GM21786 (cell line): ENCODE measurements around the gene CACNA2D3.

Source experiments
- ATAC-seq: cut with Tn5 transposase; IDR thresholded peaks from one replicate; pipeline ENCODE4 v1.9.1; 2021; ENCODE audit not compliant: unreplicated experiment

Gene CACNA2D3

DNA sequence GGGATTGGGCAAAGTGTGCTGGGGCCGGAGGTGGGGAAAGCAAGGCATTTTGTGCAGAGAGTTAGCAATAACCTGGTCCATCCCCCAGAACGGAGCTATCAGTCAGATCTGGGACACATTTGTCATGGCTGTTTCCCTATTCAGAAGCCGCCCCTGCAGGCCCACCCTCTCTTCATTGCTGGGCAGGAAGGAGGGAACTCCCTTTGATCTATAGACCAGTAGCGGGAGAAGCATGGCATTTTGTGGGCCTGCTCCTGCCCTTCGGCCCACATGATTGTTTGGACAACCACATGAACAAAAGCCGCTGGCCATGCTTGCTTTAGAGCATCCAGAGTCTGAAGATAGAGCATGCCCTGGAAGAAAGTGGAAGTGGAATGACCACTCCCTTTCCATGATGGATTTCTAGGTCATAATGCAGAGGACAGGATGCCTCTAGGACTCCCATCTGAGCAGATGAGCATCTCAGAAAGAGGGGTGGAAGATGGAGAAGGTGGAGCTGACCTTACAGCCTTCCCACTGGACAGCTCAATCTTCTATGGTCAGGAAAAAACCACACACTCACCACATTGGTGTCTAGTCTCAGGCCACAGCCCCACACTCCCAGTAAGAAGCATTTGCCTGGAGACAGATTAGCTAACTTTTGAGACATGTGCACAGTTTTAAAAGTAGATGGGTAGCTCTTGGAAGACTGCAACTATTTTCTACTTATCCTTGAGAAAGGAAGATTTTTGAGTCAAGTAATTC lies 817.4 kb downstream of the CACNA2D3 start:
- ATAC-seq, result no peak

DNA sequence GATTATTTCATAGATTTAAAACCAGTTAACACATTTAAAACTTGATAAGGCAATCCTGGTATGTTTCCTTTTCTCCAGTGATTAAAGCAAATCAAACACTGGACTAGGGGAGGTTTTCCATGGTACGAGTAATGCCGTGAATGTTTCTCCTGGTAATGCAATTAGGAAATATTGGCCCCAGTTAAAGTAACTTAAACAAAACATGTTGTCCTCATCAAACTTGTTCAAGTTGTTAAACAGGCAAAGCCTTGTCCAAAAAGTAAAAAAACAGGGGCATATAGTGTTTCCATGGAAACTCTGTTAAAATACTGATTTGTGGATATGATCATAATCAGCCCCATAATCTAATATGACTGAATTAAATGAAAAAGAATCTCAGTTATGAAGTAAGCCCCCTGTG lies 818.6 kb downstream of the CACNA2D3 start:
- no peak for ATAC-seq

DNA sequence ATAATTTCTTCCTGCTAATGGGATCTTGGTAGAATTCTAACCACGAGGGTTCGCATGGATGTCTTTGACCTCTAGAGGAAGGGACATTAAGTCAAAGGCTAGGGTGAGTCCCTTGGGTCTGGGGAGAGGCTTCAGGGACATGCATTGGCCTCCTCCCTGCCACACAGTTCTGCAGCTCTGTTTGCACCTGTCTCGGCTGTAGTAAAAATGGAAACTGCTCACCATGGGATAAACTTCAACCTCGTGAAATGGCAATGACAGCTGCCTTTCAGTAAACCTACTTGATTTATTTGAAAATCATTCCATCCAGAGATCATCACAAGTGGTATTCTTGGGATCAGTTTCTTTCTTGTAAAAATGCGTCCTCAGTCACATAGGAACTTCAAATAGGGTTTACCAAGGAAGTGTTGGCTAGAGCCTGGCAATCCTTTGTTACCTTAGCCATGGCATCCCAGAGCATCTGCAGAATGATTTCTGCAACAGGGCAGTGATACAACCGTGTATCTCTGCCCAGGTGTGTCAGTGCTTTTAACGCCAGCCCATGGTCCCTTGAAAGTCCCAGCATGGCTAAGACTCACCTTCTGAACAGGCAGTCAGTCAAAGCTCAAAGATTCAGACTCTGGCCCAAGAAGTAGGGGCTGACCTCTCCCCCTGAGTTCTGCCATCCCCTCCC lies 819.5 kb downstream of the CACNA2D3 start:
- no peak for ATAC-seq

DNA sequence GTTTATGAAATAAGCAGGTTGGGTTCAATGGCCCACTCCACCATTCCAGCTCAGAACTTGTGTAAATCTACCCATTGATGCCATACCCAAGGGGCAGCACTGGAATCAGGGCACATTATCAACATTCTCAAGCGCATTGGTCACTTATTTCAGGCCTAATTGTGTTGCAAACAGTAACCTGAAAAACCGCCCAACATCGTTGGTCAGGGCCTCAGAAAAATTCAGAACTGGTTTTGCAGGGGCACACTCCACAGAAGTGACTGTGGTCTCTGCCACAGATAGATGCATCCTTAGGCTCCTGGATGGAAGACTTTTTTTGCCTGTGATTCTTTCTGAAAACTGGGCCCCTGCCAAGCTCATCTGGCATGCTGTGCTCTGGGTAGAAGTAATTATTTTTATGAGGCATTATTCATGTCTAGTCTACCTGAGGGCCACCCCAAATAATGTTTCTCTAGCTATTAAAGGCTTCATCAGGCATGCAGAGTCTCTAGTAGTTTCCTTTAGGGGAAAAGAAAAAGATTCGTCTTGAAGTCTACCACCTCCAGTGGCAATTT lies 827.2 kb downstream of the CACNA2D3 start:
- no peak for ATAC-seq

DNA sequence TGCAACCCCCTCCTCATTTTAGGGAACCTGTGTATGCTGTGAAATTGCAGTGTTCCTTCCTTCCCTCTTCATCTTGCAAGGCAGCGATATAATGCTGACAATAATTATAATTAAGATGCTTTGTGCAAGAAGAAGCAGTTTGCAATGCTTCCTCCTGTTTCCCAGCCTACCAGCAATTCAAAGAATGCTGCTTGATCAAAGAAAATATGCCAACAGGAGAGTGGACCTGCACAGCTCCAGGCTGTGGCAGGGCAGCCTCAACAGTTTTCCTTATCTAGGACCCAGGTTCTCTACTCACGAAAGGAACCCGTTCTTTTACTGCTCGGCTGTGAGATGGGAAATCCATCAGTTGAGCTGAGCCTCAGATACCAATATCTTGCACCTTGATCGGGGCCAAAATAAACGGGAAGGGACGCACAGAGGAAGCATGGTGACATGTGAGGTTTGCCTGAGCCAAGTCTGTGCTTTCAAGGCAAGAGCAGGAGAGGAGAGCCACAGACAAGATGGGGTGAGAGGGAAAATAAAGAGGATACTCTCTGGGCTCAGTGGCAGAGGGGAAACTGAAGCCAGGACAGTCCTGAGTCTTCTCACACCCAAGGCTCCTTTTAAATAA lies 828.1 kb downstream of the CACNA2D3 start:
- no peak for ATAC-seq

- no peak for ATAC-seq
Measured at GRCh38 chr3:54951405-54951804, 829.1 kb downstream of the CACNA2D3 start.

DNA sequence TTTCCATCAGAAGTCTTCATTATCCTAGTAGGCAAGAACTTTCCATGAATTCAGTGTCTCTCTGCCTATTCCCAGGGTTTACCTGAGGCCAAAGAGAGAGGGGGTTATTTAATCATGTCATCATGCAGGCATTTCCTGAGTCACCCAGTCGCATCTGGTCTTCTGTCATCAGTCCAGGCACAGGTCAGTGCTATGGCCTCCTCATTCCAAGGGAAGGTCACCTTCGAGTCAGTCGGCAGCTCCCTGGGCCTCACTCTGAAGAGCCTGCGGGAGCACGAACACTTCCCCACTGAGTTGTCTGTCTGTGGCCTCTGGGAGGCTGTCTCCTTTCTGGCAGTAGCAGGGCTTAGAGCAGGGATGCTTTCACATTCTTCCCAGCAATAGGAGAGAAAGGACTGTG lies 831.7 kb downstream of the CACNA2D3 start:
- ATAC-seq, result no peak

DNA sequence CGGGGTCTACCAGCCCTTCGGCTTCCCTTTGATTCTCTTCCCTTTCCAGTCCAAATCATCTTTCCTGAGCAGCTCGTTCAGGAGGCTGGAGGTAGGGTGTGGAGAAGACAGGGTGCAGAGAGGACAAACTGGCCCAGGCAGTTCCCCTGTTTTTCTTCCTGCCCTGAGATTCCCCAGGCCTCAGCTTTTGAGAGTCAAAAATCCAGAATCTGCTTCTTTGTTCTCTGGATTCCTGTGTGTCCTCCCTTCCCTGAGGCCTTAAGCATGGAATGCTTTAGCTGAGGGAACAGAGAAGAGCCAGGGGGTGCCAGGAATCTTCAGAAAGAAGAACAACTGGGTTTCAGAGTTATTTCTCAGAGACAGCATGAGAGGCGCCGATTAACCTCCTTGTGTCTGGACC lies 832.2 kb downstream of the CACNA2D3 start:
- no peak for ATAC-seq

- no peak for ATAC-seq
Measured at GRCh38 chr3:54955496-54955895, 833.1 kb downstream of the CACNA2D3 start.

GRCh38 chr3:54955941-54956340 lies 833.6 kb downstream of the CACNA2D3 start:
- ATAC-seq, result no peak

GRCh38 chr3:54957711-54958110 lies 835.4 kb downstream of the CACNA2D3 start:
- no peak for ATAC-seq

- no peak for ATAC-seq
Measured at GRCh38 chr3:54960082-54960481, 837.7 kb downstream of the CACNA2D3 start.

DNA sequence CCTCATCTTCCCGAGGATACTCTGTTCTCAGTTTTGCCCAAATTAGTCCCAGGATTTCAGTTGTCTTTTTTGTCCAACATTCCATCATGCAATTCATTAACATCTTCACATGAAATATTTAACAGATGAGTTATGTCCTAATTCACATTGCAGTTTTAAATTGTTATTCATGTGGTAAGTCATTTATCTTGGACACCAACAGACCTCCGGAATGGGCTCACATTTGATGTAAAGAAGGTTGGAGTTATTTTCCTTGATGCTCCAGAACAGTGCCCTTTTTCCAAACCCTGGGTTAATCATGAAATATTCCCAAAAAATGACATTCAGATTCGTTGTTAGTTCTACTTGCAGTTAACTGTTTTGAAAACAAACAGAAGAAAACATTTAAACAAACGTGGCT lies 838.3 kb downstream of the CACNA2D3 start:
- ATAC-seq, result no peak

DNA sequence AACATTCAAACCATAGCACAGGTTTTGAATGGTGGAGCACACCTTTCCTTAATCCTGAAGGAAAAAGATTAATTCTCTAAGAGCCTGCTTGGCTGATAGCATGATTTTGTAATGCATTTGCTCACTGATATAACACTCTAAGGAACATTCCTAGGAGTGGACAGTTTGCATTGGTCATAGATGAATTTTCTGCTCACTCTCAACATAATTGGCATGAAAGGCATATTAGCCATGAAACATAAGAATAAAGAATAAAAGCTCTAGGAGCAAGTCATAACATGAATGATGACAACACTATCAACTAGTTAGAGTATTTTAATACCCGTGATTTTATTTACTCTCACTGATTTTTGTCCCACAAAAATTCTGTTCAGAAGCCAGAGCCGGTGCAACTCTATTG lies 839.8 kb downstream of the CACNA2D3 start:
- ATAC-seq, result no peak

DNA sequence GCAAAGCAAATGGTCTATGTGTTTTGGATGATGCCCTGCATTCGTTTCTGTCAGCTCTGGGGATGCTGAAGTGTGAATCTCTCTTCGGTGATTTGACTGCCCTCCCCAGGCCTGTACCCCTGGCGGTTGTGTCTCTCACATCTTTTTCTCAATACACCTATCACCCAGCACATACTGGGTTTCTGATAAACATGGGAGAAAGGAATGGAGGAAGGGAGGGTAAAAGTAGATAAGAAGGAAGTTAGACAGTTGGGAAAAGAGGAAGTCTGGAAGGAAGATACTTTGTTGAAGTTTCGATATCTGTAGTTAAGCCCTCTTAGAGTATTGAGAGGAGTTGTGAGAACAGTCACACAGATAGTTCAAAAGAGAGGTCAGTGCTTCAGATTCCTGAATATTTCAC lies 841.3 kb downstream of the CACNA2D3 start:
- no peak for ATAC-seq

DNA sequence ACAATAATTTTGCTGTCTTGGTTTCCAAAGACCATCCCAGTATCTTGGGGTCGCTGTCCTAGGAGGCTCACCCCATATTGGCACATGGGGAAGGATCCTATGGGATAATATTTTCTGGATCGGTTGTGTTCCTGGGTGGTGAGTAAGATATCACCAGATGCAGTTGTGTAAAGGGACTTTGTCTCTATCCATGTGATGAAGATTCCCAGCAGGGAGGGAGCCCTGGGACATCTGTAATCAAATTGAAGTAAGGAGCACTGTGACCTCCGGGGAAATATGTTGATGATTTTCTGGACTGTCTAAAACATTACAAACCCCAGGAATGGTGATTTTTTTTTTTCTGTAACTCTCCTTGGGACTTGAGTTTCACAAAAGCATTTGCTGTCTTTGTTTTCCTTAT lies 841.7 kb downstream of the CACNA2D3 start:
- ATAC-seq, result no peak

DNA sequence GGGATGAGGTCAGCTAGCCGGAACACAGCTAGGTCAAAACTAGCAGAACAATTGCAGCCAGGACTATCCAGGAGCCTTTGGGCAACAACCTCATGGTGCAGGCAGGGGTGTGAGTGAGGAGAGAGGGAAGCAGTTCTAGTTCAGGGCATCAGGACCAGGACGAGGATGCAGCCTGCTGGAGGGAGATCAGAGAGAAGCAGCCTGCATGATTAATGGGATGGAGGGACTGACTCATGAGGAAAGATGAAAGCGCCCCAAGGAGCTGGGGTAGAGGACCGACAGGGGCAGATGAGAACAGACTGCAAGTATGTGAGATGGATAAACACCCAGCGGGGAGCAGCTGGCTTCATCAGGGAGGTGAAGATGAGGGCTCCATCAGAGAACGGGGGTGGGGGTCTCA lies 843.4 kb downstream of the CACNA2D3 start:
- ATAC-seq, result no peak

GRCh38 chr3:54966979-54967378 lies 844.6 kb downstream of the CACNA2D3 start:
- no peak for ATAC-seq

DNA sequence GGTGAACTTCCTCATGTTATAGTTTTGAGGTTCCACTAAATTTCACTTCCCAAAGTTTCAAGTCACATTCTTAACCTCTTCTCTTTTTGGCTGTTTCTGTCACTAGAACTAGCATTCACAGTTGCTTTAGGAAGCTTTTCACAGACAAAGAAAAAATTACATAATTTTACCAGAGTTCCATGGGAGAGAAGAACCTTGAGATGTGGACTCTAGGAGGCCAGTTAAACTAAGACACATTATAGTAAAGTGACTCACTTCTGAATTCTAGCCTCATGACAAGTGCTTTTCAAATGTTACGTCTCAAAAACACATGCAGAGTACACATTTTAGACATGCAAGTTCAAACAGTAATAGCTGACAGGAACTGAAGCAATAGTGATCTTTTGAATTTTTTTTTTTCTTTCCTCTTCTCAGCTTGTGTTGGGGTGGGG lies 845.4 kb downstream of the CACNA2D3 start:
- no peak for ATAC-seq

DNA sequence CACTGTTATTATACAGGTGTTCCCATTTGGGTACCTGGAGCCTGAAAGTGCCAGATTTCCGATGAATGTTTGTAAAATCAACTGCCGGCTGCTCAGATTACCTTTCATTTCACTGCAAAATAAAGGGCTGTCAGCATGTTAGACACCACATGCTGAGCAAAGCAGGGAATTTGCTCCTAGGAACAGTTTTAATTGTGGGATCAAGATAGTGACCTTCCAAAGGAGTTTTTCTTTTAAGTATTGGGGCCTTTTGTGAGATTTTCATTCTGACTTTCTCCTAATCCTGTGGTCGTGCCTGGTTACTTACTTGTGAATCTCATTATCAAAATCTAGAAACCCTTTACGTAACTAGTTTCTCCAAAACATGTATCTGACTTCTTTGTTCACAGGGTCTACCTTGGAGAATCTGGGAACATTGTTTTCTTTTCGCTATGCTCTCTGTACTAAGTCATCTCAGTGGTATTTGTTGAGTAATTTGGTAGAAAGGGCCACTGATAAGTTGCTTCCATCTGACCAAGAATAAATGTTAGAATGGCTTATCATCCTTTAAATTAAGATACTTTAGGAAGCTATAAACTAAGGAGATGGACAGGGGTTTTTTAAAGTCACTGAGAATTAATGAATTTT lies 846.3 kb downstream of the CACNA2D3 start:
- ATAC-seq, result no peak

GRCh38 chr3:54969652-54970051 lies 847.3 kb downstream of the CACNA2D3 start:
- ATAC-seq, result no peak

- no peak for ATAC-seq
Measured at GRCh38 chr3:54970895-54971294, 848.5 kb downstream of the CACNA2D3 start.
